BJ (cell line): Measurements from ENCODE around the gene SHB. TPM values are rescaled to one million over a fixed set of nuclear protein-coding genes. Genes with fewer than 3 reads are reported as not detected.

Source experiments
- CTCF ChIA-PET: fragments of 350-600 bp; formaldehyde crosslinking; extraction: SDS; loops from one replicate; lab custom pipeline; 2021; ENCODE audit warnings: antibody characterized with exemption, inconsistent platforms; lab: Yijun Ruan, JAX
- POLR2A ChIA-PET: fragments of 300-600 bp; sonication (Branson Sonifier 250); formaldehyde crosslinking; extraction: SDS; loops from one replicate; lab custom pipeline; 2021; ENCODE audit warnings: antibody characterized with exemption; lab: Charles Lee
- DNase-seq: peaks from one replicate; pipeline ENCODE4 v3.0.0-alpha.2; 2011; ENCODE audit warnings: low read depth
- H3K27me3 ChIP-seq: 2 replicates; pipeline ENCODE4 v1.6.0; 2011; ENCODE audit warnings: low read length; ENCODE audit not compliant: control insufficient read depth, insufficient read depth
- H3K36me3 ChIP-seq: 2 replicates; pipeline ENCODE4 v1.5.1; 2011; ENCODE audit warnings: low read length; ENCODE audit not compliant: control insufficient read depth, insufficient read depth
- H3K4me3 ChIP-seq: 2 replicates; pipeline ENCODE4 v1.5.1; 2011; ENCODE audit warnings: low read depth, mild to moderate bottlenecking, control low read depth, low read length
- CTCF ChIP-seq: IDR thresholded peaks from 2 replicates; pipeline ENCODE4 v1.5.1; 2011; ENCODE audit warnings: low read depth, mild to moderate bottlenecking, control low read depth, inconsistent platforms, low read length, moderate library complexity; ENCODE audit not compliant: insufficient read depth
- polyA plus RNA-seq: library from polyadenylated mRNA; depleted of rRNA; stranded (reverse); fragments of >200 nt; gene quantifications from 2 replicates; pipeline ENCODE4 v1.2.3, GENCODE V29; 2011

SHB gene
- polyA plus RNA-seq, 1 experiment = 18.6 TPM

GRCh38 chr9:38094165-38094564 is 25.1 kb upstream of the SHB start:
- CTCF ChIA-PET = no interaction called here
- no peak overlapping the region for H3K4me3 ChIP-seq
- H3K27me3 ChIP-seq = no peaks in the 10 kb centered on the region; the same call in none of the 2 replicates
- POLR2A ChIA-PET = no interaction called here
- no peak for TF ChIP-seq CTCF
- no peaks in the 10 kb centered on the region for H3K36me3 ChIP-seq
- no peak for DNase-seq

GRCh38 chr9:38092656-38093055 is 23.6 kb upstream of the SHB start:
- Histone ChIP-seq H3K27me3 (no peaks in the 10 kb centered on the region; the same call in 1 of the 2 replicates), H3K4me3 (no peak overlapping the region), H3K36me3 (no peaks in the 10 kb centered on the region)
- ChIA-PET CTCF (no interaction called here), POLR2A (no interaction called here)
- DNase-seq = no peak
- no peak for TF ChIP-seq CTCF

- Histone ChIP-seq H3K27me3 (no peaks in the 10 kb centered on the region; the same call in 1 of the 2 replicates), H3K4me3 (no peak overlapping the region), H3K36me3 (no peaks in the 10 kb centered on the region)
- ChIA-PET POLR2A (no interaction called here), CTCF (no interaction called here)
- no peak for TF ChIP-seq CTCF
- DNase-seq = no peak
Measured at GRCh38 chr9:38092200-38092524, 23.1 kb upstream of the SHB start.

GRCh38 chr9:38091310-38092199 is 22.5 kb upstream of the SHB start:
- Histone ChIP-seq H3K27me3 (no peaks in the 10 kb centered on the region; the same call in 1 of the 2 replicates), H3K36me3 (no peaks in the 10 kb centered on the region), H3K4me3 (no peak overlapping the region)
- CTCF ChIA-PET = interaction anchor here (0.7 to 0.9 kb wide), 2 partner anchors 17 to 187 kb away, joined by 3 read pairs; no protein-coding TSS in a partner anchor
- DNase-seq = no peak
- POLR2A ChIA-PET = no interaction called here
- TF ChIP-seq CTCF = no peak

GRCh38 chr9:38090170-38090569 is 21.1 kb upstream of the SHB start:
- DNase-seq = no peak
- Histone ChIP-seq H3K27me3 (no peaks in the 10 kb centered on the region; the same call in 1 of the 2 replicates), H3K4me3 (no peak overlapping the region), H3K36me3 (no peaks in the 10 kb centered on the region)
- POLR2A ChIA-PET = no interaction called here
- CTCF ChIA-PET = interaction anchor here (1.4 to 1.8 kb wide), 2 partner anchors 176 to 267 kb away, joined by 4 to 5 read pairs; no protein-coding TSS in a partner anchor
- TF ChIP-seq CTCF = no peak
